ENCODE measurements around the gene HAUS3. TPM values are rescaled to one million over a fixed set of nuclear protein-coding genes. Genes with fewer than 3 reads are reported as not detected.

Gene HAUS3
- total and polyA plus RNA-seq, 10 of the 15 experiments (the other 5 are each of a cell fraction or from before 2014, with no cell fraction given): 4.2 to 23.9 (median 12.3) TPM

GRCh38 chr4:2256156-2256731 is 14.3 kb upstream of the HAUS3 start:
- Histone ChIP-seq H3K27me3 (replicated peaks in 1 of 2; ENCODE audit: control insufficient read depth in 2 of 2, insufficient read depth in 2 of 2, low read length in 1 of 2) (no peaks in the 10 kb centered on the region), H3K9ac (ENCODE audit: control insufficient read depth, insufficient read depth, low read length) (no peak overlapping the region), H3K4me1 (ENCODE audit: control insufficient read depth, insufficient read depth, low read length) (no peaks in the 10 kb centered on the region), H2AFZ (ENCODE audit: control insufficient read depth, low read depth, low read length) (no peak overlapping the region), H3K27ac (ENCODE audit: control insufficient read depth, insufficient read depth) (no peak overlapping the region), H3K79me2 (ENCODE audit: control insufficient read depth, insufficient read depth, low read length) (peaks cover 9% of the 10 kb centered on the region), H3K36me3 (ENCODE audit: control insufficient read depth in 2 of 2, insufficient read depth in 2 of 2, low read length in 1 of 2) (peaks cover 0 to 4% of the 10 kb centered on the region in 2 experiments; a peak in 2 of 4 replicates), H3K4me2 (ENCODE audit: control insufficient read depth, insufficient read depth) (no peak overlapping the region), H3K4me3 (no peak overlapping the region), H3K9me3 (replicated peaks; ENCODE audit: control insufficient read depth, insufficient read depth, low read length) (no peaks in the 10 kb centered on the region), H4K20me1 (ENCODE audit: control insufficient read depth, insufficient read depth) (no peaks in the 10 kb centered on the region; the same call in 1 of the 2 replicates)
- intact Hi-C loops (cut with micrococcal nuclease; ENCODE audit: unreplicated experiment) (no loop called here), in situ Hi-C loops (cut with MboI) (no loop called here)
- ATAC-seq (no peak), FAIRE-seq (no peak), DNase-seq (ENCODE audit: low read depth, low spot score) (no peak)
- no TSS peak for BruUV-seq (replicated peaks)
- no peak for TF ChIP-seq TCF3 (IDR thresholded peaks at IDR 0.05; ENCODE audit: borderline replicate concordance, insufficient read depth, low read depth, low read length)
- TF ChIP-seq NR2C1 (IDR thresholded peaks at IDR 0.05): 0 out of 2 replicates have a peak, but pooled peaks have one; percentile 6
- 72% methylated on average over 7 of the region's 8 CpGs for WGBS (ENCODE audit: insufficient coverage, insufficient replicate concordance, low lambda C conversion rate, missing lambda C conversion rate)
- SMC1A ChIA-PET (ENCODE audit: uncharacterized antibody, unreplicated experiment): interaction anchor here (1.7 kb wide), 1 partner anchor 17 kb away, joined by 6 read pairs; no protein-coding TSS in a partner anchor
- RAD21 ChIA-PET (ENCODE audit: unreplicated experiment): interaction anchor here (1.5 kb wide), 1 partner anchor 16 kb away, joined by 5 read pairs; no protein-coding TSS in a partner anchor
- POLR2A ChIA-PET: interaction anchor here (1.0 to 1.4 kb wide), 2 partner anchors 20 to 163 kb away, joined by 3 read pairs; partner anchors contain the start of genes CFAP99 and ZFYVE28
- CTCF ChIA-PET: no interaction called here

GRCh38 chr4:2255501-2256155 is 13.7 kb upstream of the HAUS3 start:
- no peaks in the 10 kb centered on the region for H3K27me3 ChIP-seq (replicated peaks in 1 of 2; ENCODE audit: control insufficient read depth in 2 of 2, insufficient read depth in 2 of 2, low read length in 1 of 2)
- SMC1A ChIA-PET (ENCODE audit: uncharacterized antibody, unreplicated experiment): no interaction called here
- no peak for TF ChIP-seq RELB (IDR thresholded peaks at IDR 0.05; ENCODE audit: low read depth)
- TF ChIP-seq E2F4 (IDR thresholded peaks at IDR 0.05; ENCODE audit: low read depth, low read length): no peak
- no peak for TF ChIP-seq ZBED1 (IDR thresholded peaks at IDR 0.05; ENCODE audit: borderline replicate concordance)
- TF ChIP-seq BCL11A (IDR thresholded peaks at IDR 0.05; ENCODE audit: low read depth, low read length): no peak
- no peak for TF ChIP-seq TAF1 (IDR thresholded peaks at IDR 0.05; ENCODE audit: borderline replicate concordance, low read depth, low read length)
- TF ChIP-seq HDGF (IDR thresholded peaks at IDR 0.05): no peak
- no peak for TF ChIP-seq PKNOX1 (IDR thresholded peaks at IDR 0.05)
- no peak for TF ChIP-seq TARDBP (IDR thresholded peaks at IDR 0.05; ENCODE audit: borderline replicate concordance)

More at GRCh38 chr4:2255501-2256155, 13.7 kb upstream of the HAUS3 start:
- Histone ChIP-seq H3K4me1 (ENCODE audit: control insufficient read depth, insufficient read depth, low read length) (no peaks in the 10 kb centered on the region), H3K79me2 (ENCODE audit: control insufficient read depth, insufficient read depth, low read length) (peaks cover 3% of the 10 kb centered on the region), H4K20me1 (ENCODE audit: control insufficient read depth, insufficient read depth) (no peaks in the 10 kb centered on the region; the same call in 1 of the 2 replicates), H3K4me3 (no peak overlapping the region), H3K9me3 (replicated peaks; ENCODE audit: control insufficient read depth, insufficient read depth, low read length) (no peaks in the 10 kb centered on the region), H3K9ac (ENCODE audit: control insufficient read depth, insufficient read depth, low read length) (no peak overlapping the region), H3K4me2 (ENCODE audit: control insufficient read depth, insufficient read depth) (no peak overlapping the region), H3K27ac (ENCODE audit: control insufficient read depth, insufficient read depth) (no peak overlapping the region), H2AFZ (ENCODE audit: control insufficient read depth, low read depth, low read length) (no peak overlapping the region), H3K36me3 (ENCODE audit: control insufficient read depth in 2 of 2, insufficient read depth in 2 of 2, low read length in 1 of 2) (peaks cover 0 to 4% of the 10 kb centered on the region in 2 experiments; a peak in 2 of 4 replicates)
- ChIA-PET POLR2A (no interaction called here), CTCF (no interaction called here), RAD21 (ENCODE audit: unreplicated experiment) (no interaction called here)
- WGBS (ENCODE audit: insufficient coverage, insufficient replicate concordance, low lambda C conversion rate, missing lambda C conversion rate): 87% methylated on average over 17 of the region's 18 CpGs
- in situ Hi-C loops (cut with MboI) (no loop called here), intact Hi-C loops (cut with micrococcal nuclease; ENCODE audit: unreplicated experiment) (no loop called here)
- no TSS peak for BruUV-seq (replicated peaks)
- ATAC-seq: no peak
- FAIRE-seq: no peak
- DNase-seq (ENCODE audit: low read depth, low spot score): no peak

All from GM12878 (cell line).